Germinal center (tissue), 1 donor: ENCODE measurements around the gene ST3GAL2.
A peak's percentile ranks its signal among the peaks of the same experiment; 100 is the strongest.
"Not testable (repeated sequence)": the region's sequence is repeated elsewhere in the genome, so short reads cannot be mapped to it uniquely, and the experiment has no call there.

Source experiments
- DNase-seq: peaks from one replicate; pipeline ENCODE4 v3.0.0; 2012; ENCODE audit warnings: mixed read lengths, low spot score

ST3GAL2 gene

GRCh38 chr16:70467608-70468007 lies 28.7 kb upstream of the ST3GAL2 start:
- no peak for DNase-seq

- no peak for DNase-seq
Measured at GRCh38 chr16:70467113-70467512, 28.2 kb upstream of the ST3GAL2 start.

- no peak for DNase-seq
Measured at GRCh38 chr16:70466805-70467076, 27.8 kb upstream of the ST3GAL2 start.

- no peak for DNase-seq
Measured at GRCh38 chr16:70465999-70466804, 27.3 kb upstream of the ST3GAL2 start.

- DNase-seq, result no peak
Measured at GRCh38 chr16:70463235-70463634, 24.3 kb upstream of the ST3GAL2 start.

- no peak for DNase-seq
Measured at GRCh38 chr16:70460737-70461261, 21.9 kb upstream of the ST3GAL2 start.

- no peak for DNase-seq
Measured at GRCh38 chr16:70457446-70458166, 18.7 kb upstream of the ST3GAL2 start.

- no peak for DNase-seq
Measured at GRCh38 chr16:70455910-70456309, 17.0 kb upstream of the ST3GAL2 start.

- peak; percentile 78 for DNase-seq
Measured at GRCh38 chr16:70454222-70455034, 15.5 kb upstream of the ST3GAL2 start, which contains the start of gene FCSK. Gene FCSK, plus strand, starts transcription at chr16:70454595. Its CDS starts 8,596 bp downstream, at chr16:70463191.

- DNase-seq, result no peak
Measured at GRCh38 chr16:70453892-70454221, 15.0 kb upstream of the ST3GAL2 start.

- DNase-seq, result no peak
Measured at GRCh38 chr16:70453117-70453891, 14.4 kb upstream of the ST3GAL2 start.

GRCh38 chr16:70451004-70451340 lies 12.1 kb upstream of the ST3GAL2 start:
- not testable (repeated sequence) for DNase-seq

GRCh38 chr16:70450142-70451003 lies 11.5 kb upstream of the ST3GAL2 start:
- DNase-seq, result not testable (repeated sequence)

GRCh38 chr16:70448075-70448474 lies 9.2 kb upstream of the ST3GAL2 start:
- no peak for DNase-seq

GRCh38 chr16:70444249-70445063 lies 5.6 kb upstream of the ST3GAL2 start:
- no peak for DNase-seq

GRCh38 chr16:70442344-70442743 lies 3.4 kb upstream of the ST3GAL2 start:
- DNase-seq, result no peak

GRCh38 chr16:70441406-70441990 lies 2.6 kb upstream of the ST3GAL2 start:
- DNase-seq, result no peak

GRCh38 chr16:70440009-70440692 lies 1.3 kb upstream of the ST3GAL2 start:
- DNase-seq, result no peak

- peak; percentile 29 for DNase-seq
Measured at GRCh38 chr16:70438585-70438968, 323 bp downstream of the ST3GAL2 start.
